SIG-M5 treated with dmso at 0.1 percent for 504 hours (cell line): ENCODE results near the gene LAMTOR4.
A peak's percentile ranks its signal among the peaks of the same experiment; 100 is the strongest.
"Not testable (repeated sequence)": the region's sequence is repeated elsewhere in the genome, so short reads cannot be mapped to it uniquely, and the experiment has no call there.

Experiments used
- DNase-seq: peaks from one replicate; lab custom pipeline; 2025; ENCODE audit not compliant: unreplicated experiment; lab: John Stamatoyannopoulos, UW

Gene LAMTOR4

GRCh38 chr7:100122067-100122466, 26.7 kb upstream of the LAMTOR4 start:
- DNase-seq, result no peak

GRCh38 chr7:100122568-100122967, 26.1 kb upstream of the LAMTOR4 start:
- no peak for DNase-seq

- DNase-seq, result no peak
These were observed 24.2 kb upstream of the LAMTOR4 start for GRCh38 chr7:100124301-100125230.

GRCh38 chr7:100126239-100126930, 22.3 kb upstream of the LAMTOR4 start:
- no peak for DNase-seq

GRCh38 chr7:100126931-100127865, 21.5 kb upstream of the LAMTOR4 start, which contains the start of gene MBLAC1:
Gene MBLAC1 (plus strand): TSS chr7:100126967. CDS start chr7:100127396, 429 bp downstream.
- peak; percentile 93 for DNase-seq

GRCh38 chr7:100127866-100128636, 20.7 kb upstream of the LAMTOR4 start:
- DNase-seq, result no peak

GRCh38 chr7:100128637-100128963, 20.1 kb upstream of the LAMTOR4 start:
- DNase-seq, result no peak

- DNase-seq, result not testable (repeated sequence)
These were observed 18.5 kb upstream of the LAMTOR4 start for GRCh38 chr7:100130220-100130607.

GRCh38 chr7:100130608-100131453, 17.9 kb upstream of the LAMTOR4 start:
- DNase-seq, result peak; percentile 43

GRCh38 chr7:100132126-100132525, 16.6 kb upstream of the LAMTOR4 start:
- DNase-seq, result no peak

- DNase-seq, result peak; percentile 62
These were observed 16.0 kb upstream of the LAMTOR4 start for GRCh38 chr7:100132697-100133151.

- no peak for DNase-seq
These were observed 10.6 kb upstream of the LAMTOR4 start for GRCh38 chr7:100137851-100138760.

- DNase-seq, result no peak
These were observed 7.2 kb upstream of the LAMTOR4 start for GRCh38 chr7:100141555-100141949.

GRCh38 chr7:100142461-100142860, 6.3 kb upstream of the LAMTOR4 start:
- DNase-seq, result no peak

- peak; percentile 54 for DNase-seq
These were observed 2.4 kb upstream of the LAMTOR4 start for GRCh38 chr7:100146350-100146749.

GRCh38 chr7:100147278-100147677, 1.4 kb upstream of the LAMTOR4 start:
- DNase-seq, result no peak

GRCh38 chr7:100148225-100148558, 526 bp upstream of the LAMTOR4 start:
- no peak for DNase-seq

GRCh38 chr7:100152404-100152803, 3.7 kb downstream of the LAMTOR4 start:
- peak; percentile 90 for DNase-seq
